Stimulated activated CD8-positive, alpha-beta memory T cell treated with anti-CD3 and anti-CD28 coated beads, Interleukin-7, amount 100 ng/mL, for 4 hours (primary cell): ENCODE data around the gene EFNB3.

Source experiments
- DNase-seq, 2 donors: peaks; one replicate each; pipeline ENCODE4 v3.0.0-alpha.2; 2020; ENCODE audit warnings: low read depth in 2 of 2

EFNB3 gene

GRCh38 chr17:7697828-7698588 lies 7.0 kb upstream of the EFNB3 start:
- no peak for DNase-seq

GRCh38 chr17:7700510-7700909 lies 4.5 kb upstream of the EFNB3 start:
- no peak for DNase-seq

DNA sequence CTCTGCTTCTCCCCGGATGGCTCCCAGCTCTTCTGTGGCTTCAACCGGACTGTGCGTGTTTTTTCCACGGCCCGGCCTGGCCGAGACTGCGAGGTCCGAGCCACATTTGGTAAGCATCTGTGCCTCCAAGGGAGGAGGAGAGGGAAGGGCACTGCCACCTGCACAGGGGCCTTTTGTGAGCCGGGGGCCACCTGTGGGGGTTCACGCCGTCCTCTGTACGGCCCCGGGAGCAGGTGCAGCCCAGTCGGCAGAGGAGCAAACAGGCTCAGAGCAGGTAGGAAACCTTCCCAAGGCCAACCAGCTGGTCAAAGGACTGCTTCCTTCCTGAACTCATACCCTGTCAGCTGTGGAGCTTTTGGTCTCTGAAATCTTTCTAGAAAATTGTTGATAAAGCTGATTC lies 3.3 kb upstream of the EFNB3 start:
- no peak for DNase-seq

DNA sequence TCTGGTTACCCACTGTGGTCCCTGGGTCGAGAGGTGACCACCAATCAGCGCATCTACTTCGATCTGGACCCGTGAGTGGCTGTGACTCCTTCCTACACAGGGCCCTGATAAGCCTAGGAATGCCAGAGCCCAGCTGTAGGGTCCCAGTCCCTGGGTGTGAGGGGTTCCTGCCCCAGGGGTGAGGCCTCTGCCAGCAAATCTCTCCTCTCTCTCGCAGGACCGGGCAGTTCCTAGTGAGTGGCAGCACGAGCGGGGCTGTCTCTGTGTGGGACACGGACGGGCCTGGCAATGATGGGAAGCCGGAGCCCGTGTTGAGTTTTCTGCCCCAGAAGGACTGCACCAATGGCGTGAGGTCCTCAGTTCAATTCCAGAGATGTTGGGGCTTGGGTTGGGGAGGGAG lies 2.2 kb upstream of the EFNB3 start:
- DNase-seq = no peak

DNA sequence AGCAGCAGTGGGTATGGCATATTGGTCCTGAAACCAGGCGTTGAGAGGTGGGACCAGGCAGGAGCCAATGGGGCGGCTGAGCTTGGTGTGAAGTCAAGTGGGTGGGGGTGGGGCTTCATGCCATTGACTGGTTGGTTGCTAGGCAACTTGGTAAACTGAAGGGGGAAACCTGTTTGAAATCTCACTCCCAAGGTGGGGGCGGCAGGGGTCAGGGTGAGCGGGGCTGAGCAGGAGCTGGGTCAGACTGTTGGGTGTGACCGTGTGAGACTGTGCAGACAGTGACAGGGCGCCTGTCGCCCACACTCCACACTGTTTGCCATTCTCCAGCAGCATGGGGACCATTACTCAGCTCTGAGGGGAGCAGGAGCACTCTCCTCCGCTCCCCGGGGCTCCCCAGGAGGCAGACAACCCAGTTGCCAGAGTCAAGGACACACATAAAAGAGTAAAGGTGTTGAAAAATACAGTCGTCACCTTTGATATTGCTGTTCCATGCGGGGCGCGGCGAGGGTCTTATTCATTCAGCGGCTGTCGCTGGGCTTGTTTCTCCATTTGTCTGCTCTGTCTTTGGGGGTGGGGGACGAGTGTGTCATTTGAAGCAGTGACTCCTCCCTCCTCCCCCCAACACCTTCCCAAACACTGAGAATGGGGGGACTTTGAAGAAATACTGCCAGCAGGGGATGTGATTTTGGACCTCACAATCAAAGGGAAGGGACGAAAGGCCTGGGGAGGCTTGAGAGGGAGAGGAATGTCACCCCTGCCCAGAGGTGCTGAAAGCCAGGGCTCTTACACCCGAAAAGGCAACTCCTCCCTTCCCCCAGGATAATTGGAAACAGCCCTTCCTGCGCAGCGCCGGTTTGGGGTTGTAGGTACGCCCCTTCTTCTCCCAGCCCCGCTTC lies 1.2 kb upstream of the EFNB3 start:
- no peak for DNase-seq

DNA sequence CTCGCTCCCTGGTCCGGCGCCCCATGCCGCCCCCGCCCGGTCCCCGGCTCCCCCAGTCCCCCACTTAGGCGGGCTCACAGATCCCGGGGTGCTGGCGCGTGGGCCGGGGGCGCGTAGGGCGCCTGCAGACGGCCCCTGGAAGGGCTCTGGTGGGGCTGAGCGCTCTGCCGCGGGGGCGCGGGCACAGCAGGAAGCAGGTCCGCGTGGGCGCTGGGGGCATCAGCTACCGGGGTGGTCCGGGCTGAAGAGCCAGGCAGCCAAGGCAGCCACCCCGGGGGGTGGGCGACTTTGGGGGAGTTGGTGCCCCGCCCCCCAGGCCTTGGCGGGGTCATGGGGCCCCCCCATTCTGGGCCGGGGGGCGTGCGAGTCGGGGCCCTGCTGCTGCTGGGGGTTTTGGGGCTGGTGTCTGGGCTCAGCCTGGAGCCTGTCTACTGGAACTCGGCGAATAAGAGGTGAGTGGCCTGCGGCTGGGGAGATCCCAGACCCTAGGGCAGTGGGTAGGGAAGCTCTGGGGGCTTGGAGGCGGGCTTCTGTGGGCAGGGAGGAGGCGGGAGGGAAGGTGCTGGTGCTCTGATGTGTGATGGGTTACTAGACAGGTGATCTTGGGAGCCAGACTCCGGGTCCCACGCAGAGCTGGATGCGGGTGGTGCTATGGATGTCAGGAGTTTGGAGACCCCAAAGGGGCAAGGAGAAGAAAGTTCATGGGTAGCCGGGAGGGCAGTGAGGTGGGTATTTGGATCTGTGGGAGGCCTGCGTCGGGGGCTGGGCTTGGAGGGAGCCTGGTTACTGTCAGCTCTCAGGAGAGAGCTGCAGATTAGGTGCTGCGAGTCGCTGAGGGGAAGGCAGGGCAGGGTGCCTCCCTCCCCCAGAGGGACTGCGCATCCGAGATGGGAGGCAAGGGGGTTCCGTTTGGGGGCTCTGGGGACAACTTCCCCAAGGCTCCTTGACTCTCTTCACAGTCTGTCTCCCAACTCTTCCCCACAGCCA lies 560 bp downstream of the EFNB3 start:
- DNase-seq = no peak

GRCh38 chr17:7706631-7707354 lies 1.8 kb downstream of the EFNB3 start:
- no peak for DNase-seq

- DNase-seq = no peak
Observed at GRCh38 chr17:7707446-7707845, 2.4 kb downstream of the EFNB3 start.

- DNase-seq = no peak
Observed at GRCh38 chr17:7707858-7708750, 3.1 kb downstream of the EFNB3 start.

GRCh38 chr17:7709031-7709430 lies 4.0 kb downstream of the EFNB3 start:
- DNase-seq = no peak

- DNase-seq = no peak
Observed at GRCh38 chr17:7710301-7710700, 5.3 kb downstream of the EFNB3 start.

DNA sequence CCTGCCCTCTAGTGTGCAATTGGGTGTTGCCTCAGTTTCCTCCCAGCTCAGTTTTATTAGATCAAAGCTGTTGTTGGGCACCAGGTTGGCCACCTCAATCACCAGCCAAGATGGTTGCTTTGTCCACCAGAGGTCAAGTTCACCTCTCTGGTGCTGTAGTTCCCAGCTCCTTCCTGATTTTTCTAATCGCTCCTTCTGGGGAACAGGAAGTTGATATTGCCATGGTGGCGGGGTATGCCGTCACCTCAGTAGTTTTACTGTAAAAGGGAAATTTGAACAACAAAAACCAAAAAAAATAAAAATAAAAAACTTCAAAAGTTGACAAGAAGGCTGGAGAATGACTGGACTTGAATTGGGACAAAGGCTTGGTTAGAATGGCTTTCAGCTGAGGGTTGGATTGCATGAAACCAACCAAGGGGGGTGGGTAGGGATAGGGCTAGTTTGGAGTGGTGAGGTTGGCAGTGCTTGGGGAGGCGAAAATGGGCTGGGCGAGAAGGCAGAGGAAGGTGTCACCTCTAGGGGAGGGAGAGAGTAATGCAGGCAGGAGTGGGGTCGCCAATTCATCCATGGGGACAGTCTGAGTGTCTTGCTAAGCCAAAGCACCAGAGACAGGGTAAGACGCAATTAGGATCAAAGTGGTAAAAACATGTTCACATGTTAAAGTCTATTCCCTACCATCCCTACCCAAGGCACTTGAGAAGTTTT lies 6.2 kb downstream of the EFNB3 start:
- DNase-seq = no peak

DNA sequence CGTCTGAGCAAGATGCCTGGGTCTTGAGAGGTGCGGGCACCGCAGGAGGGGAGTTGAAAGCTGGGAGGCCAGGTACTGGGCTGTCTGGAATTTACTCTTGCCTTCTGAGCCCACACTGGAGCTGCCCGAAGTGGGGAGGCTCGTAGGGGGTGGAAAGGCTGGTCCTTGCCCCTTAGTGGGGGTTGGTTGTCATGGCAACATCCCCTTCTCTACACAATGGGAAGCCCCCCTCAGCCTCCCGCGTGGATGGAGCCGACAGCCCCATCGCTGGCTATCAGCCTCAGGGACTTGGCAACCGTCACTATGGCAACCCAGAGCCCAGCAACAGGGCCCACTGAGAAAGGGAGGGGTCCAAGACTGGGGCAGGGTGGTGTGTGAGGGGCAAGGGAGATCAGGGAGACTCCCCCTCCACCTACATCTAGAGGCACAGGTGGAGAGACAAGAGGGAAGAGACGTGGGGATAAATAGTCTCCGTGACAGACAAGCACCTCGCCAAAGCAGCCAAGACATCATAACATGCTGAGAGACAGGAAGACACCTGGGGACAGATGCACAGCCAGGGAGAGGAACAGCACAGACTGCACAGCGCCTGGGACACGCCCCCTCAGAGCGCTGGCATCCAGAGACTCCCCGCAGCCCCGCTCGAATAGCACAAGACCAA lies 7.2 kb downstream of the EFNB3 start:
- DNase-seq = no peak

- no peak for DNase-seq
Observed at GRCh38 chr17:7713782-7714181, 8.8 kb downstream of the EFNB3 start.

DNA sequence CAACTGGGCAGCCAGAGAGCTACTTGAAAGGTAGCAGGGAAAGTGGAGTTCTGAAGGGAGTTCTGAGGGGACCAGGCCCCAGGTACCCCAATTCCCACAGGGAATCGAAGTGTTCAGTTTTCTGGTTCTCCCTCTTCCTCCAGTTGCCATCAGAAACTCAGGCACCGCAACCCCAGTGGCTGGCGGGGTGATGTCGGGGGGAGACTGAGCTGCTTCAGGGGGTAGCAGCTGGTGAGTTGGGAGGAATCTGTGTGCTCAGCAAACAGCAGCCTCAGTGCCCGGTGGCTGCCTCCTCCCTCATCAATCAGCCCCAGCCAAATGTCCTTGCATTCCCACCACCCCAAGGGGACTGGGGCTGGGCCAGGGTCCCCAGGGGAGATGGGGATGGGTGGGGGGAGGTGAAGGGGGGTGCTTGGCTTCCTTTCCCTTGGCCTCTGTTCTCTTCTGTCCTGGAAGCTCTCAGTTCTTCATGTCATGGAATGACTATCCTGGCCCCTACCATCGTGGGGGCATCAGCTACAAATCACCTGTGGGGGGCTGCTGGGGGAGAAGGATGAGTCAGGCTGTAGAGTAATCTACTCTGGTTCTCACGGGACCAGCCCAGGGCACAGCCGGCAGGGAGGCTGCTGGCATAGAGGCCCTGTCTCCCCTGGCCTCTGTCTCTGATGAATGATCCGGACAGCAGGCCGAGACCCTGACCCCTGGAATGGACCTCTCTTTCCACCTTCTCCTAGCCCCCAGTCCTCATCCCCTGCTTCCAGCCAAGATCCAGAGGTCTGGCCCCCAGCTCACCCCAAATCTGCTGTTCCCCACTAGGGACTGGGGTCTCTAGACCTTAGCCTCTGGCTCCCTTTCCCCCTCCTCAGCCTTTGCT lies 10.0 kb downstream of the EFNB3 start:
- no peak for DNase-seq

DNA sequence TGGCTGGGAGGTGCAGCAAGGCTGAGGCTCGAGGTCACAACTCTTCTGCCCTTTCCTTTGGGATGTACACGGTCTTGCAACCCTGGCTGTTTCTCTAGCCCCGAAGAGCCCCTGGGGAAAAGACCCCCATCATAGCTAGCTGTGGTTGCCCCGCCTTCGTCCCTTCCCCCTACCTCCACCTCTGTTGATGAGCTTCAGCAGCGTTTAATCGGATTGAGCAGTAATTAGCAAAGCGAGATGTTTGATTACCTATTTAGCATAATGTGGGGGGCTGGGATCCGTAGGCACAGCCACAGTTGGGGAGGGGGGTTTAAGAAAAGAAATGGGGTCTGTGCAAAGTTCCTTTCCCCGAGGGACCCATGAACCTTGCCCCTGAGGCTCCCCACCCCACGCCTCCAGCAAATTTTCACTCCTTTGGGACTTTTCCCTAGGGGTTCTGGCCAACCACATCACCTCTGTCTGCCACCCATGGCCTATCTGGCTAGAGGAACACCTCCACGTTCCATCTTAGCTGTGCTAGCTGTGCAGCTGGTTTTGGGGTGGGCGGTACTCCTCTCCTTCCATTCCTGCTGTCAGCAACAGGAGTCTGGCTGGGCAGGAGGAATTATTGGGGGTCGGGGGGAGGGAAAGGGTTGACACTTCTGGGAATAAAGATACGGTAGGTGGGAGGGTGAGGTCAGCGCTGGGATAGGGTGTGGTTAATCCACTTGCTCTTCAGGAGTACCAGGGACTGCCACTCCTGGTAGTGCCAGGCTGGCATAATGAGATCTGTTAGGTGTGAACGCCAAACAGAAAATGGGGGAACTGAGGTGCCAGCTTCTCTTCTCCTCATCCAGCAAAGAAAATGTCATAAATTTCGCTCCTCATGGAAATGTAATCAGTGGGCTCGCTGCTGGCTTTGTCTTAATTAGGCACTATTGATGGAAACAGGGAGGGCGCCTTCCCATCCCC lies 11.2 kb downstream of the EFNB3 start:
- DNase-seq = no peak
